Thoracic aorta (tissue), 2 donors: ENCODE measurements around the gene TRIP4. TPM values are rescaled to one million over a fixed set of nuclear protein-coding genes. Genes with fewer than 3 reads are reported as not detected.
"Not testable (repeated sequence)": the region's sequence is repeated elsewhere in the genome, so short reads cannot be mapped to it uniquely, and the experiment has no call there.

Source experiments
- ATAC-seq: fragments of 150-250 bp; one replicate; pipeline ENCODE4 v1.8.0; 2017; ENCODE audit warnings: low read depth; ENCODE audit not compliant: insufficient number of reproducible peaks, low FRiP score
- DNase-seq: peaks from one replicate; pipeline ENCODE4 v3.0.0-alpha.2; 2020; ENCODE audit warnings: low spot score
- H3K27ac ChIP-seq, 2 donors: fragments of 200-600 bp; sonication (generic); 1 replicate in 1 of 2; 2 replicates in 1 of 2; pipeline ENCODE4 v1.5.1; 2016; ENCODE audit warnings: mild to moderate bottlenecking in 2 of 2, moderate library complexity in 2 of 2
- H3K27me3 ChIP-seq: fragments of 200-600 bp; sonication (generic); replicated peaks from 2 replicates; pipeline ENCODE4 v1.6.0; 2016; ENCODE audit warnings: mild to moderate bottlenecking; ENCODE audit not compliant: insufficient read depth
- H3K36me3 ChIP-seq: fragments of 200-600 bp; sonication (generic); one replicate; pipeline ENCODE4 v1.5.1; 2016
- H3K4me1 ChIP-seq, 2 donors: fragments of 200-600 bp; sonication (generic); 1 replicate in 1 of 2; 2 replicates in 1 of 2; pipeline versions ENCODE4 v1.5.1 to v1.6.0; 2016; ENCODE audit warnings: low read depth in 2 of 2, mild to moderate bottlenecking in 1 of 2; ENCODE audit not compliant: control insufficient read depth in 1 of 2
- H3K4me3 ChIP-seq: fragments of 200-600 bp; sonication (generic); 2 replicates; pipeline ENCODE4 v1.5.1; 2016; ENCODE audit warnings: mild to moderate bottlenecking
- H3K9me3 ChIP-seq: fragments of 200-600 bp; sonication (generic); 2 replicates; pipeline ENCODE4 v1.5.1; 2016
- total RNA-seq, 2 donors: library from RNA; depleted of rRNA; stranded (reverse); fragments of >200 nt; gene quantifications; one replicate each; pipeline versions ENCODE4 v1.1.0 to v1.2.3, GENCODE V29; 2016
- TF ChIP-seq, protein P1 (sequence below): fragments of 200-600 bp; sonication (generic); IDR thresholded peaks from one replicate; pipeline ENCODE4 v1.5.1; 2019; ENCODE audit warnings: antibody characterized with exemption

Gene TRIP4
- total RNA-seq, 2 donors from 2014 or later, result 11.5 to 29.9 TPM

DNA sequence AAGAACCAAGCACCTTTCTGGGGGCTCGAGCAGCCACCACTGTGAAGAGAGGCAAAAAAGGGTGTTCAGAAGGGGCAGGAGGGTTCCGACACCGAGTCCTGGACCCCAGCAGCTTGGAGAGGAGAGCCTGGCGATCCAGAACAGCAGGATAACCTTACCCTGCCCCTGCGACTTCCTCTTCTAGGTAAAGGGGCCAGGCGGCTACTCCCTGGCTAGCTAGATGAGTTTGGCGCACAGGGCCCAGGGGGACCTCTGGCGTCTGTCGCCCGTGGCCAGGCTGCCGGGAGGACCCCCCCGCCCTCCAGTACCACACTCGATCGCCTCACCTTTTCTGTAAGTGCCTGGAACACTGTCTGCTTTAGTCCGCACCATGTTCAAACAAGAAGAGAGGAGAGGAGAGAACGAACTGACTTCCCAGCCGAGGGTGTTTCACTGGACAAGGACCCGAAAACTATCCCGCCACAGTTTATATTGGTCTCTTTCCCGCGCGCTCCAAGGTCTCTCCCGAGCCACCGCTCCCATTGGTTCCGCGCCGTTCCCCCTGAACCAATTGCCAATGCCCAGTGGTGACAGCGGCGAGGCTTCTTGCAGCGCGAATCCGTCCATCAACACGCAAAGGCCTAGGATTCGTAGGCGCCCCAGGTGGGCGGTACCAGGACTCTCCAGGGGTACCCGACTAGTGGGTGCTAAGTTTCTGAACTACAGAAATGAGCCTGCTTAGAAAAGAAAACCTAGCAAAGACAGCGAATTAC is 6.5 kb upstream of the TRIP4 start, which contains the start of gene PCLAF:
Gene PCLAF (minus strand): TSS at position 442 of the 752 bp plus-strand sequence. CDS start 70 bp downstream, at position 372.
- H3K27ac ChIP-seq, result no peak within 1 kb of the TSS
- TF ChIP-seq, protein P1, sequence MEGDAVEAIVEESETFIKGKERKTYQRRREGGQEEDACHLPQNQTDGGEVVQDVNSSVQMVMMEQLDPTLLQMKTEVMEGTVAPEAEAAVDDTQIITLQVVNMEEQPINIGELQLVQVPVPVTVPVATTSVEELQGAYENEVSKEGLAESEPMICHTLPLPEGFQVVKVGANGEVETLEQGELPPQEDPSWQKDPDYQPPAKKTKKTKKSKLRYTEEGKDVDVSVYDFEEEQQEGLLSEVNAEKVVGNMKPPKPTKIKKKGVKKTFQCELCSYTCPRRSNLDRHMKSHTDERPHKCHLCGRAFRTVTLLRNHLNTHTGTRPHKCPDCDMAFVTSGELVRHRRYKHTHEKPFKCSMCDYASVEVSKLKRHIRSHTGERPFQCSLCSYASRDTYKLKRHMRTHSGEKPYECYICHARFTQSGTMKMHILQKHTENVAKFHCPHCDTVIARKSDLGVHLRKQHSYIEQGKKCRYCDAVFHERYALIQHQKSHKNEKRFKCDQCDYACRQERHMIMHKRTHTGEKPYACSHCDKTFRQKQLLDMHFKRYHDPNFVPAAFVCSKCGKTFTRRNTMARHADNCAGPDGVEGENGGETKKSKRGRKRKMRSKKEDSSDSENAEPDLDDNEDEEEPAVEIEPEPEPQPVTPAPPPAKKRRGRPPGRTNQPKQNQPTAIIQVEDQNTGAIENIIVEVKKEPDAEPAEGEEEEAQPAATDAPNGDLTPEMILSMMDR, result no peak
- no peaks in the 10 kb centered on the region for H3K36me3 ChIP-seq
- no peaks in the 10 kb centered on the region for H3K27me3 ChIP-seq
- peak within 1 kb of the TSS; percentile 67 for H3K4me3 ChIP-seq
- DNase-seq, result peak; percentile 88
- H3K4me1 ChIP-seq, result peaks cover 3 to 12% of the 10 kb centered on the region in 2 donors
- no peaks in the 10 kb centered on the region for H3K9me3 ChIP-seq
- peak; percentile 54 for ATAC-seq

DNA sequence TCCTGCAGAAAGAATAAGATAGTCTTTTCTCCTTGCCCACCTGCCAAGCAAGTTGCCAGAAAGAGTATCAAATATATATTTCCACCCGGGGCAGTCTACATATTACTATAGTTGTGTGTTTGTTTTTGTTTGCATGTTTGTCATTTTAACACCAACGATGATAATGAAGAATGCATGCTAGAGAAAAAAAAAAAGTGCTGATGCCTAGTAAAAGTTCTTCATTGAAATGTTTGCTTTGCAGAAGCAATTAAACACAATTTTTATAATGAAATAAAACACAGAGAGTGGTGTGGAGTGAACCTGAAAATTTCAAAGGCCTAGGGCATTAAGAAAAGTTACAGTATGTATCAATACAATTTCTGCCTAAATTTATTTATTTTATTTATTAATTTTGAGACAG is 3.9 kb upstream of the TRIP4 start:
- ATAC-seq (no peak), DNase-seq (no peak)
- Histone ChIP-seq H3K4me3 (no peak overlapping the region), H3K27me3 (no peaks in the 10 kb centered on the region), H3K27ac (no peak overlapping the region), H3K4me1 (peaks cover 9 to 18% of the 10 kb centered on the region in 2 donors), H3K9me3 (no peaks in the 10 kb centered on the region), H3K36me3 (no peaks in the 10 kb centered on the region)
- TF ChIP-seq, protein P1, result no peak

DNA sequence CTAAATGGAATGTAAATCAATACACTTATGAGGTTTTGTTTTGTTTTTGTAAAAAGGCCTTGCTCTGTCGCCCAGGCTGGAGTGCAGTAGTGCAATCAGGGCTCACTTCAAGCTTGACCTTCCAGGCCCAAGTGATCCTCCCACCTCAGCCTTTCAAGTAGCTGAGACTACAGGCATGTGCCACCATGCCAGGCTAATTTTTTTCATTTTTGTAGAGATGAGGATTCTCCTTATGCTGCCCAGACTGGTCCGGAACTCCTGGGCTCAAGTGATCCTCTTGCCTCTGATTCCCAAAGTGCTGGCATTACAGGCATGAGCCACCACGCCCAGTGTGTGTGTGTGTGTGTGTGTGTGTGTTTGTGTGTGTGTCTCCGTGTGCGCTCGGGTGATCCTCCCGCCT is 1.3 kb upstream of the TRIP4 start:
- H3K9me3 ChIP-seq, result no peaks in the 10 kb centered on the region
- no peaks in the 10 kb centered on the region for H3K36me3 ChIP-seq
- DNase-seq, result no peak
- no peak overlapping the region for H3K27ac ChIP-seq
- TF ChIP-seq, protein P1, result no peak
- no peaks in the 10 kb centered on the region for H3K27me3 ChIP-seq
- no peak for ATAC-seq
- H3K4me3 ChIP-seq, result no peak overlapping the region
- peaks cover 11 to 18% of the 10 kb centered on the region in 2 donors for H3K4me1 ChIP-seq

DNA sequence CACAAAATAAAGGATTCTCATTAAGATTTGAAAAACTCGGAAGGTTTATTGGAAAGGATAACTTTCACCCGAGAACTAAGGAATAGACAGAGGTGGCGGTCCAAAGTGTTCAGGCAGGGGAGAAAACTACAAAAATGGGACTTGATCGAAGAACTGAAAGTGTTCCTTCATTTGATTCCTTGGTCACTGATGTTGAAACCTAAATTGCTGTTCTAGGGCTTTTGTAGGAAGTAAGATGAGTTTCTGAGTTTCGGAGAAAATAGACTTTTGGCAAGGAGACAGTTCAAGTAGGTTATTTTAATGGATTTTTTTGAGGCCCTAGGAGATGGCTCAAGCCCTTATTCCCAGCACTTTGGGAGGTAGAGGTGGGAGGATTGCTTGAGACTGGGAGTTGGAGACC is 1.4 kb downstream of the TRIP4 start:
- TF ChIP-seq, protein P1, result no peak
- Histone ChIP-seq H3K4me1 (peaks cover 8 to 12% of the 10 kb centered on the region in 2 donors), H3K36me3 (no peaks in the 10 kb centered on the region), H3K4me3 (peak overlapping the region; percentile 83), H3K9me3 (no peaks in the 10 kb centered on the region), H3K27me3 (no peaks in the 10 kb centered on the region), H3K27ac (no peak overlapping the region)
- no peak for DNase-seq
- no peak for ATAC-seq

DNA sequence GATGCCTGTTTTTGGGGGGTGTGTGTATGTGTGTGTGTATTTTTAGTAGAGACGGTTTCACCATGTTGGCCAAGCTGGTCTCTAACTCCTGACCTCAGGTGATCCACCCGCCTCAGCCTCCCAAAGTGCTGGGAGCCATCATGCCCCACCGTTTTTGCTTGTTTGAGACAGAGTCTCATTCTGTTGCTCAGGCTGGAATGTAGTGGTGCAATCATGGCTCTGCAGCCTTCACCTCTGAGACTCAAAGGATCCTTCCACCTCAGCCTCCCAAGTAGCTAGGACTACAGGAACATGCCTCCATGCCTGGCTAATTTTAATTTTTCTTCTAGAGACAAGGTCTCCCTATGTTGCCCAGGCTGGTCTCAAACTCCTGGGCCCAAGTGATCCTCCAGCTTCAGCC is 4.8 kb downstream of the TRIP4 start:
- ATAC-seq, H3K27me3 ChIP-seq: not testable (repeated sequence)
- peaks cover 19% of the 10 kb centered on the region for H3K36me3 ChIP-seq

More for the DNA sequence above, 4.8 kb downstream of the TRIP4 start:
- not testable (repeated sequence) for H3K9me3 ChIP-seq, DNase-seq, H3K27ac ChIP-seq, H3K4me3 ChIP-seq
- peaks cover 8 to 12% of the 10 kb centered on the region in 2 donors for H3K4me1 ChIP-seq
